DND-41 (cell line): Measurements from ENCODE around the gene PDIK1L.

ENCODE experiments used
- ATAC-seq: fragments of 200-7000 bp; cut with Tn5 transposase; 3 replicates; pipeline ENCODE4 v1.9.1; 2021; ENCODE audit warnings: low read depth; ENCODE audit not compliant: insufficient read depth
- DNase-seq: peaks from one replicate; pipeline ENCODE4 v3.0.0-alpha.2; 2020
- H2AFZ ChIP-seq: 2 replicates; pipeline ENCODE4 v1.6.0; 2012; ENCODE audit warnings: low read depth, low read length
- H3K27ac ChIP-seq: 2 replicates; pipeline ENCODE4 v1.5.1; 2012; ENCODE audit warnings: low read length, inconsistent platforms
- H3K27me3 ChIP-seq: fragments of 200-600 bp; sonication (generic); 2 replicates; pipeline ENCODE4 v1.6.0; 2012; ENCODE audit warnings: low read length, mild to moderate bottlenecking, inconsistent platforms; ENCODE audit not compliant: insufficient read depth, poor library complexity
- H3K36me3 ChIP-seq: 2 replicates; pipeline ENCODE4 v1.5.1; 2012; ENCODE audit warnings: low read length, inconsistent platforms; ENCODE audit not compliant: insufficient read depth
- H3K4me1 ChIP-seq: 2 replicates; pipeline ENCODE4 v1.5.1; 2012; ENCODE audit warnings: mild to moderate bottlenecking, low read length; ENCODE audit not compliant: insufficient read depth
- H3K4me2 ChIP-seq: 2 replicates; pipeline ENCODE4 v1.6.0; 2012; ENCODE audit warnings: mild to moderate bottlenecking, moderate library complexity, low read length, inconsistent platforms; ENCODE audit not compliant: insufficient read depth
- H3K4me3 ChIP-seq, 2 experiments: fragments of 200-600 bp in 1 of 2; shearing (Covaris generic) in 1 of 2; 2 replicates each; pipeline ENCODE4 v1.5.1; 2012 to 2016; ENCODE audit warnings: inconsistent platforms in 2 of 2, low read length in 2 of 2, mild to moderate bottlenecking in 2 of 2, low read depth in 1 of 2, moderate library complexity in 1 of 2
- H3K79me2 ChIP-seq: 2 replicates; pipeline ENCODE4 v1.6.0; 2012; ENCODE audit warnings: low read length, inconsistent platforms; ENCODE audit not compliant: insufficient read depth
- H3K9ac ChIP-seq: 2 replicates; pipeline ENCODE4 v1.6.0; 2012; ENCODE audit warnings: low read depth, mild to moderate bottlenecking, inconsistent platforms, low read length, moderate library complexity
- H3K9me3 ChIP-seq: 2 replicates; pipeline ENCODE4 v1.5.1; 2012; ENCODE audit warnings: low read length, moderate library complexity, mild to moderate bottlenecking, inconsistent platforms; ENCODE audit not compliant: insufficient read depth, severe bottlenecking
- H4K20me1 ChIP-seq: 2 replicates; pipeline ENCODE4 v1.6.0; 2012; ENCODE audit warnings: low read length; ENCODE audit not compliant: insufficient read depth
- CTCF ChIP-seq: IDR thresholded peaks from 2 replicates; pipeline ENCODE4 v1.5.1; 2012; ENCODE audit warnings: borderline replicate concordance, low read length, moderate library complexity, mild to moderate bottlenecking; ENCODE audit not compliant: poor library complexity, severe bottlenecking; ENCODE audit errors: extremely low read depth
- EZH2 ChIP-seq: IDR thresholded peaks from 3 replicates; pipeline ENCODE4 v1.6.1; 2012; ENCODE audit warnings: borderline replicate concordance, low read depth, mild to moderate bottlenecking, moderate library complexity, low read length, inconsistent platforms; ENCODE audit not compliant: severe bottlenecking

PDIK1L gene

GRCh38 chr1:26119892-26120608, 8.4 kb downstream of the PDIK1L start:
- no peak for TF ChIP-seq EZH2
- TF ChIP-seq CTCF = no peak
- Histone ChIP-seq H3K4me3 (no peak overlapping the region), H3K27ac (no peak overlapping the region), H4K20me1 (no peaks in the 10 kb centered on the region), H3K36me3 (peaks cover 71% of the 10 kb centered on the region), H3K79me2 (peaks cover 70% of the 10 kb centered on the region), H2AFZ (no peak overlapping the region), H3K4me1 (peaks cover 20% of the 10 kb centered on the region), H3K9ac (no peak overlapping the region), H3K9me3 (no peaks in the 10 kb centered on the region), H3K27me3 (no peaks in the 10 kb centered on the region), H3K4me2 (no peak overlapping the region)
- DNase-seq (no peak), ATAC-seq (no peak)

GRCh38 chr1:26121854-26122773, 10.5 kb downstream of the PDIK1L start:
- TF ChIP-seq EZH2 (no peak), CTCF (no peak)
- H2AFZ ChIP-seq = no peak overlapping the region

GRCh38 chr1:26122988-26123973, 11.7 kb downstream of the PDIK1L start:
- H4K20me1 ChIP-seq = no peaks in the 10 kb centered on the region
- no peak overlapping the region for H3K4me2 ChIP-seq
- H3K79me2 ChIP-seq = peaks cover 56% of the 10 kb centered on the region
- no peaks in the 10 kb centered on the region for H3K9me3 ChIP-seq
- no peak overlapping the region for H3K4me3 ChIP-seq
- peaks cover 50% of the 10 kb centered on the region for H3K4me1 ChIP-seq
- ATAC-seq = no peak
- H2AFZ ChIP-seq = no peak overlapping the region
- TF ChIP-seq EZH2 (no peak), CTCF (no peak)
- peaks cover 47% of the 10 kb centered on the region for H3K36me3 ChIP-seq
- H3K27ac ChIP-seq = 0 out of 2 replicates have a peak overlapping the region, but pooled peaks have one; percentile 8
- H3K9ac ChIP-seq = no peak overlapping the region
- H3K27me3 ChIP-seq = no peaks in the 10 kb centered on the region
- peak; percentile 2 for DNase-seq

More at GRCh38 chr1:26121854-26122773, 10.5 kb downstream of the PDIK1L start:
- DNase-seq (peak; percentile 0), ATAC-seq (no peak)
- Histone ChIP-seq H3K36me3 (peaks cover 58% of the 10 kb centered on the region), H3K9me3 (no peaks in the 10 kb centered on the region), H3K79me2 (peaks cover 64% of the 10 kb centered on the region), H3K4me1 (peaks cover 40% of the 10 kb centered on the region), H3K27me3 (no peaks in the 10 kb centered on the region), H3K9ac (no peak overlapping the region), H3K4me2 (no peak overlapping the region), H3K4me3 (no peak overlapping the region), H3K27ac (peak overlapping the region; percentile 41; the same call in 1 of the 2 replicates), H4K20me1 (no peaks in the 10 kb centered on the region)
